Umbilical cord (tissue), 2 donors: ENCODE data around the gene RAB21. TPM values are rescaled to one million over a fixed set of nuclear protein-coding genes. Genes with fewer than 3 reads are reported as not detected.
"Not testable (repeated sequence)": the region's sequence is repeated elsewhere in the genome, so short reads cannot be mapped to it uniquely, and the experiment has no call there.

Source experiments
- DNase-seq: peaks from one replicate; pipeline ENCODE4 v3.0.0-alpha.2; 2015; ENCODE audit warnings: low spot score
- total RNA-seq: library from RNA; depleted of rRNA; stranded (reverse); fragments of >200 nt; gene quantifications from one replicate; pipeline ENCODE4 v1.2.3, GENCODE V29; 2014; ENCODE audit warnings: low replicate concordance; ENCODE audit not compliant: insufficient read depth

The RAB21 gene
- total RNA-seq, 1 donor from 2014 or later = 17.1 TPM

DNA sequence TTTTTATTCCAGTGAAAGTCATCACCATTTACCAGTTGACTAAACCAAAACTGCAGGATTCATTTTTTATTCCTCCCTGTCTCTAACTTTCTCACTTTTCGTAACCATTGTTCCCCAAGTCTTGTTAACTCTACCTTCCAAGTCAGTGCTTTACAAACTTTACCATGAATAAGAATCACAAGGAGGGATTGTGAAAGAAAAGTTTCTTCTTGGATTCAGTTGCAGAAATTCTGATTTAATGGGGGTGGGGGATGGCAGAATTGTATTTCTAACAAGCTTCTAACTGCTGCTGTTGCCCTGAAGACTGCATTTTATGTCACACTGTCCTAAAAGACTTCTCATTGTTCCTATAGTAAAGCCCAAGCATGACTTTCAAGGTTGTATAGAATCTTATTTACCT lies 5.0 kb upstream of the RAB21 start:
- no peak for DNase-seq

DNA sequence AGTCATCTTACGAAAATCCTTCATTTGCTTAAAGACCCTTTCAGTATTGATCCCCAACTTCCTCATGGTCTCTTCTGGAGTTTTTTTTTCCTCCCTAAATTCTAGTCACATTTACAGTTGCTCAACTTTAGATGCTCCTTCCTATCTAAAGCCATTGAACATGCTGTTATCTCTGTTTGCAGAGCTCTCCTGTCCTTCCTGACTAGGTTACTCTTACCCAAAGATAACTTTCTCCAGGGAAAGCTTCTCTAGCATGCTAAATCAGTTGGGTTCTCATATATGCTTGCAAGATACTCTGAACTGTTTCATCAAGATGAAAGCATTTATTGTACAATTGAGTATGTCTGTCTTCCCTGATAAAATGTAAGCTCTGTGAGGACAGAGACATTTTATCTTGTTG lies 1.8 kb upstream of the RAB21 start:
- DNase-seq = no peak

DNA sequence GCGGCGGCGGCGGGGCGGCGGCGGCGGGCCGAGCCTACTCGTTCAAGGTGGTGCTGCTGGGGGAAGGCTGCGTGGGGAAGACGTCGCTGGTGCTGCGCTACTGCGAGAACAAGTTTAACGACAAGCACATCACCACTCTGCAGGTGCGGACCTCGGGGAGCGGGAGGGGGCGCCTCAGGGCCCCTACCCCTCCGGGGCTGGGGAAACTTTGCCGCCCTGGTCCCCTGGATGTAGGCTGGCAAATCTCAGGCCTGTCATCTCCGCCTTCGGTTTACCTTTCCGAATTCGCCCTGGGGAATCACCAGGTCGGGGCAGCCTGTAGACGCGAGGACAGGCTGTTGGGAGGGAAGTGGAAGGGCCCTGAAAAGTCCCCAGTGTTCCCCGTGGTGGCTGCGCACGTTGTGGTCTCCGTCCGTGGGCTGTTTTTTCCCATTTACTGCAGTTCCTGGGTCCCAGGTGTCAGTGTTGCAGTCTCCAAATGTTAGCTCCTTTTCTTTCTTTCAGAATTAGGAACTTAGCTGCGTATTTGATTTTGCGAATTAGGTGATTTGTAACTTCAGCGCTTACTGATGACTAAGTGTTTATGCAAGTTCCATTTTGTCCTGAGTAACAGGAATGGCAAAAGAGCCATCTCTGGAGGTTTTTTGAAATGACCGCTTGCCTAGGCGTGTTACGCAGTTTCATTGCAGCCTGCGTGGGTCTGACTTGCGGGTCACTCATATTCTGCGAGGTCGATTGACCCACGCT lies 656 bp downstream of the RAB21 start:
- DNase-seq = peak; percentile 43

DNA sequence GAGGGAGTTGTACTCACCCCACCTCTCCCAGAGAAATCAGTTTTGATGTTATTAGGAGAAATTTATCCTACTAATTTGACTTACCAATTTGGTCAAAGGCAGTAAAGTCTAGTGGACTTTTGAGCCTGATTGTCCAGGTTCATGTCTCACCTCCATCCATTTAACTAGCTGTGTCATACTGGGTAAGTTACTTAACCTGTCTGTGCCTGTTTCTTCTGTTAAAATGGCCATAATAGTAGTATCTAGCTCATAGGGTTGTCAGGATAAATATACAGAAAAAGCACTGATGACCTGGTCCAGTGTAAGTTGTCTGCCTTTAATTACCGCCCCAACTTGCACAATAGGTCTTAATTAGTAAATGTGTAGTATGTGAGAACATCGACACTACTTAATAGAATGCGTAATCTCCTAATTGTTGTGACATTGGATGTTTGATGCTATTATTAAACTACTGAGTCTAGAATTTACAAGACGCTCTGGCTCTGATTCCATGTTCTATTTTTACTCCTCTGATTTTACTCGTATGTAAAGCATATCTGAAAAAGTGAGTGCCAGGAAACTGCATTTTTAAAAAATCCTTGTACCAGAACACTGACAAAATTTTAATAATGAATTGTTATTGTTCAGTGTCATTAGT lies 1.5 kb downstream of the RAB21 start:
- peak; percentile 34 for DNase-seq

DNA sequence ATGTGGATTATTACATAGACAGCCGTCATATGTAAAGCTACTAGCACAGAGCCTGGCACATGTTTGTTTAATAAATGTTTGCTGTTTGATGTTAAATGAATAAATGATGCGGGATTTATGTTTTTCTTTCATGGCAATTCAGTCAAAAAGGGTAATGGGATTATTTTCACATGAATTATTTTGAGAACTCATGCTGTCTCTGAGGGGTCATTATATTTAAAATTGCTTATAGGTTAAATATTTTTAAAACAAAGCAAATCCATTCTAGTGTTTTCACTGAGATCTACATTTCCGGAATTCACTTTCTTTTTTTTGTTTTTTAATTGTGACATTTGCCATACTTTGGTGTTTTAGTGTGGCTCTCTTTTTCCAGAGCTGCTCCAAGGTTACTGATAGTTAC lies 5.3 kb downstream of the RAB21 start:
- DNase-seq = no peak

DNA sequence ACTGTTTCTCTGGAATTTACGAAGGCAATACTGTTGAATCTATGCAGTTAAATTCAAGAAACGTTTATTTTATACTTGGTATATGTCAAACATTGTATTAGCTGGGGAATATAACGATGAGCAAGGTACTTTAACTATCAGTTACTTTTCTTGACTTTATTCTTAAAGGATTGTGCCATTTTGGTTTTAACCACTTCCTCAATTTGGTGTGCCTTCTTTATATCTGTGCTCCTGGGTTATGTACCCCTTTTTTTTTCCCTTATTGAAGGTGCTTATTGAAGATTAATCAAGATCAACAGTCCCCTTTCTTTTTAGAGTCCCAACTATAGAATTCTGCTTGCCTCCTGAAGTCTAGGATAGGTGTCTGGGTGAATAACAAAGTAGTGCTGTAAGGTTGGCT lies 5.8 kb downstream of the RAB21 start:
- DNase-seq = no peak

DNA sequence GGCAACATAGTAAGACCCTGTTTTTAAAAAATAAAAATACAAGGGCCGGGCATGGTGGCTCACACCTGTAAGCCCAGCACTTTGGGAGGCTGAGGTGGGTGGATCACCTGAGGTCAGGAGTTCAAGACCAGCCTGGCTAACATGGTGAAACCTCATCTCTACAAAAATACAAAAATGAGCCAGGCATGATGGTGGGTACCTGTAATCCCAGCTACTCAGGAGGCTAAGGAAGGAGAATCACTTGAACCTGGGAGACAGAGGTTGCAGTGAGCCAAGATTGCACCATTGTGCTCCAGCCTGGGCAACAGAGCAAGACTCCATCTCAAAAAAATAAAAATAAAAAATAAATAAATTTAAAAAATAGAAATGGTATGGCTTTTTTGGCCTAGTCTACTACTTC lies 6.7 kb downstream of the RAB21 start:
- not testable (repeated sequence) for DNase-seq

DNA sequence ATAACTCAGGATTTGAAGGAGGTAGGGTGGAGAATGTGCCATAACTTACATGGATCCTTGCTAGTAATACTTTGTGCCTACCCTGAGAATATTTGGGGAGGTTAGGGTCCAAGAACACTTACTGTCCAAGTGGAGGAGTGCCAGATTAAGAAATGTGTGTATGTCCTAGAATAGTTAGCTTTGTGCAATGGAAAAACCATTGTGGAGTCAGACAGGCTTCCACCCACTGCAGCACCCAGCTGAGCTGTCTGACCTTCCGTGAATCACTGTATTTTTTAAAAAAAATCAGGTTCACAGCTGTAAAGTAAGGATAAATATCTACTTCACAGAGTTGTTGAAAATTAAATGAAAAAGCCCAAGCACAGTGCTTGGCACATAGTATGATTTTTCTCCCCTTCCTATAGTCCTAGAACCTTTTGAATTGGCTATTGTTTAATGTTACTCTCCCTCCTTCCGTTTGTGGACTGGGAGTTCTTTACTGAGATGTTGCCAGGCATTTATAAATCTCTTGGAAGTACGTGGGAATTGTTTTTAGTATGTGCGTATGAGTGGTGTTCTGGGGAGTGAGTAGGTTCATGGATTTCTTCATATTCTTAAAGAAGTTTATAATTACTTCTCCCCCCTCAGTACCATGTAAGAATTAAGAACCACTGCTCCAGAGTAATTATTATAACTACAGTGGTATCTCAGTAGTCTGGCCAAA lies 9.2 kb downstream of the RAB21 start:
- no peak for DNase-seq

DNA sequence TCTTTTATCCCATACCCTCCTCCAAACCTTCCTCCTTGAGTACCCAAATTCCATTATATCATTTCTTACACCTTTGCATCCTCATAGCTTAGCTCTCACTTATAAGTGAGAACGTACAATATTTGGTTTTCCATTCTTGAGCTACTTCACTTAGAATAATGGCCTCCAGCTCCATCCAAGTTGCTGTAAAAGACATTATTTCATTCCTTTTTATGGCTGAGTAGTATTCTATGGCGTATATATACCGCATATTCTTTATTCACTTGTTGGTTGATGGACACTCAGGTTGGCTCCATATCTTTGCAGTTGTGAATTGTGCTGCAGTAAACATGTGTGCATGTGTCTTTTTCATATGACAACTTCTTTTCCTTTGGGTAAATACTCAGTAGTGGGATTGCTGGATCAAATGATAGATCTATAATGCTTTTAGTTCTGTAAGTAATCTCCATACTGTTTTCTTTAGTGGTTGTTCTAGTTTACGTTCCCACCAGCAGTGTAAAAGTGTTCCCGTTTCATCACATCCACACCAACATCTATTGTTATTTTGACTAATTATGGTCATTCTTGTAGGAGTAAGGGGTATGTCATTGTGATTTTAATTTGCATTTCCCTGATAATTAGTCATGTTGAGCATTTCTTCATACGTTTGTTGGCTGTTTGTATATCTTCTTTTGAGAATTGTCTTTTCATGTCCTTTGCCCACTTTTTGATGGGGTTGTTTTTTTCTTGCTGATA lies 10.1 kb downstream of the RAB21 start:
- DNase-seq = no peak

DNA sequence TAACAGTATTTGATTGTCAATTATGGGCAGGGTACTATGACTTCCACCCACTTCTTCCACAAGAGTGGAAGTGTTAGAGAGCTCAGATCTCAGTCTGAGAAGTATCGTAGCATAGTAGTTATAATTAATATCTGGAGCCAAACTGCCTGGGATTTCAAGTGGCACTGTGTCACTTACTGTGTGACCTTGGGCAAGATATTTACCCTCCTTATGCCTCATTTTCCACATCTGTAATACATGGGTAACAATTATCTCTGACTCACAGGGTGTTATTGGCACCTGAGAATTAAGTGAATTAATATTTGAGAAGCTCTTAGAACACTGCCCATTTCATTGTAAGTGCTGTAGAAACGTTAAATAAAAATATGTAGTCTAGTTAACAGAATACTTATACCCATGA lies 11.5 kb downstream of the RAB21 start:
- no peak for DNase-seq

DNA sequence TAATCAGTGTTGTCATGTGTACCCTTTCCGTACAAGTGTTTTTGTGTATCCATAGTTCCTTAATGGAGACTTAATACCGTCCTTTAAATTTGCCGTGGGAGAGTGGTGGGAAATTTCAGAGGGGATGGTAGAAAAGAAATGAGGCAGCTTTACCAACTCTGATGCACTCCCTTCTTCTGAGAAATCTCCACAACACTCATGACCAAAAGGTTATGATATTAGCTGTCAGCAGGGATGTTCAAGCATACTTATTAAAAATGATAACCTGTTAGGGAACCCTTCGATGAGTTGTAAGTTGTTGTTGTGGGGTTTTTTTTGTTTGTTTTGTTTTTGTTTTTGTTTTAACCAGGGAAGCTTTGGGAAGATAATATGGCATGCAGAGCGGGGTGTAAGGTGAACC lies 12.5 kb downstream of the RAB21 start:
- no peak for DNase-seq

DNA sequence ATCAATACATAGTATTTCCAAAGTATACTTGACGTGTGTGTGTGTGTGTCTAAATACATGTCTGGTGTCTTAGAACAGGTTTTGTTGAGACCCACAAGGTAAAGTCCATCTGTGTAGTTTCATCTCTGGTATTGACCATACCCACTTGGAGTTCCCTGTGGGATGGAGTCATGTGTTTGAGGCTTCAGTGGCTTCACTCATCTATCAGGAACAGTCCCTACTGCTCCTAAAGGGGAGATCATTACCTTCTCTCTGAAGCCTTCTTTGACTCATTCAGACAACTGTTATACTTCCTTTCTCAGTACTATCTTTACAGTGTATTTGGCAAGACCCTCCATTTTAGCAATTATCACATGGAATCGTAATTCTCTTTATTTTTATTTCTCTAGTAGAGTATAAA lies 14.2 kb downstream of the RAB21 start:
- no peak for DNase-seq

DNA sequence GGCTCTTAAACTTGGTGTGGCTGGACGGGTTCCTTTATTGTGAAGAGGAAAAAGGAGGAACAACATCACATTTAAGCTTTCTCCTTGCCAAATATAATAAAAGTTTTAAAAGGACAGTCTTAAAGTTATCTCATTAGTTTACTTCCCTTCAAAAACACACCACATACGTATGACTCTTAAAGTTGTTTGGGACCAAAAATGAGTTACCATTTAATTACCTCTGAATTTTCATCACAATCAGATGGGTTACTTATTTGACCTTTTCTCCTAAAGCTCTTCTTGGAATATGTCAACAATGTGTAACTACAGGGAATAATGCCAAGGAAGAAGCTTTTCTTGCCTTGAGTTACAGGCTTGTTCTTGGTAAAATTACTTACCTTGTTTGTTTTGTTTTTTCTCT lies 16.4 kb downstream of the RAB21 start:
- DNase-seq = no peak

DNA sequence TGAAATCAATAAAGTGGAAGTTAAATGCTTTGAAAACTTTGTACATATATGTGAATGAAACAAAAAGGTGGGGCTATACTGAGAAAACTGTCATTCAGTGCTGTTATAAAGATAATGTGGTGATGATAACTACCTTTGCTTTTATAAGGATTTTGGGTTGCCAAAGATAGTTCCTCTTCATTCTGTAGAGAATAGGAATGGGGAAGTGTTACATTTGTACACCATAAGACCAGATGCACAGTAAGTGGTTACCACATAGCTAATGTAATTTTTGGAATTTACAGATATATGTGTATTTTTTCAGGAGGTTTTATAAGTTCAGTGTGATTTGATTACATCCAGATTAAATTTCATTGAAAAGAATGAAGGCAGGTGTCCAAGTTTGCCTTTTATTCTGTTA lies 18.1 kb downstream of the RAB21 start:
- DNase-seq = no peak

DNA sequence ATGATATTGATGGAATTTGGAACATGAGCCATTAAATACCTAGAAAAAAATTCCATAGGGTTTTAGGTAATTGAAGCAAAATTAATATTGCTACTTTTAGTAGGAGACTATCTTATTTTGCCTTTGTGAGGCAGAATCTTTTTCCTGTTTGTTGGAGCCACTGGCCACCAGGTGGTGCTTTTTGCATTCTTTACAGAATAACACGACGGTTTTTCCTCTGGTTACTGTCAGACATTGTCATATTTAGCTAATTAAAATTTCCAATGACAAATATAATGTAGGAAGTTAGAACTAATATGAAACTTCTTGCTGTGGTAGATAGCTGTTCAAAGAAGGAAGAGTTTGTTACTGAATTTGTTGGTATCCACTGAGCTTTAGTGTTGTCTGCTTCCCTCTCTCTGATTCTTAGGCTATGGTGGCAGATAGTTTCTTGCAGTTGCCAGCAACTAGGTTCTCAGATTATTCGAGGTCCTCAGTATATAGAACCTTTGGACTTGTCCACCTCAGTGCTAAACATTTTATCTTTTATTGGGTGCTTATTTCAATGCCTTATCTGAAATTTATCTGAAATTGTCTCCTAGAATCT lies 25.7 kb downstream of the RAB21 start:
- peak; percentile 56 for DNase-seq

DNA sequence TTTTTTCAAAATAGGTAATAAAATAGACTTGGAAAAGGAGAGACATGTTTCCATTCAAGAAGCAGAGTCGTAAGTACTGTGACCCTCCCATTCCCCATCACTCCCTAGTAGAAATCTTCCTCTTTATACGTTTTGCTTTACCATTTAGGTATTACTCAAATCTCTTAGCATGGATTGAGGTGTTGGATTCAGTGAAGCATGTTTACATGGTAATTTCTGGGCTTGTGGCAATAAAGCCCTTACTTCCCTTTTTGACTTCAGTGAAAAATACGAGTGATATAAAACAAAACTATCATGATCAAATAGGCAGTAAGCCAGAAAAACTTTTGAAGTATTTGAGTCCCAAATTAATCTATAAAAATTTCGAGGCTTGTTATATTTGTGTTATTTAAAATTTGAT lies 27.4 kb downstream of the RAB21 start:
- no peak for DNase-seq

DNA sequence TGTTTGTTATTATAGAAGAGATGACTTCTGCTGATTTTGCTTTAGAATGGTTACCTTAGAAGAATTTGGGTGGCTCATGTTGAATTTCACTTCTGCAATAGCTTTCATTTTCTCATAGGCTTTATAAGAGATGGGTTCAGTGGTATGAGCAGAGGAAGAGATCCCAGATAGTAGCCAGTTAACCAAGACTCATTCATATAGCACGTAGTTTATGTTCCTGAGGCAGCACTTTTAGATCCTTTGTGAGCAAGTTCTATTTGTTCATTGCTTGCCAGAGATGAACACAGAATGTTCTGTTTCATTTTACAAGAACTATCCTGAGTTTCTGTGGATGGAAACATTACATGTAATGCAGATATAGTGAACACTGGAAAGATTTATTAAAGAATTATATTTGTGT lies 32.2 kb downstream of the RAB21 start:
- no peak for DNase-seq

DNA sequence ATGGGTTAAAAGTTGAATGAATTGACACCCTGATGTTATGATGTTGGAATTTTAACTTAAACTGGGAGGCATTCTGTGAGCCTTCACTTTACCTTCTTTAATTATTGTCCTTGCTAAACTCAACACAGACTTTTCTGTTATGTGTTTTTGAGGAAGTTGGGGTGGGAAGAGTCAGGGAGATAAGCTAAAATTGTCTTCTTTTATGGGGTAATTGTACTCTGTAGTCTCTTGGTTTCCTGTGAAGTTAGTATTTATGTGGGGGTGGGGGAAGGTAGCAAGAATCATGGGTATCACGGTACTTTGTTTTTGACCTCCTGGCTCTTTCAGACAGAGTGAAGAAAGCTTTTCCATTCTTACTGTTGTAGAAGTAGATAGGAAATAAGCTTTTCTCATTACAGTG lies 32.9 kb downstream of the RAB21 start:
- DNase-seq = no peak

DNA sequence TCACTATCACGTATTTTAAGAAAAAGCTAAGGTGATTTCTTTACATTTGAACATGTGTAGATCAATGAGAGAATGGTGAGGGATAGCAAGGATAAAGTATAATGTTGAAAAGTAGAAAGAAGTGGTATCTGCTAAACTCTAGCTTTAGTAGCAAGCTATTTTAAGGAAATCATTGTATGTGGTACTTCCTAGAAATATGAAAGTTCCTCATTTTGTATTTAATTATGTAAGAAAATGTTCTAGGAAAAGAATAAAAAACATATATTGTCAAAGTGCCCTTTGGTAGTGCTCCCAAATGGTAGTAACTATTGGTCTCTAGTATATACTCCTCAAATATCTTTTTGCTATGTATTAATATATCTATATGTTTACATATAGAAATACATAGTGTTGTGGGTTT lies 35.7 kb downstream of the RAB21 start:
- no peak for DNase-seq

DNA sequence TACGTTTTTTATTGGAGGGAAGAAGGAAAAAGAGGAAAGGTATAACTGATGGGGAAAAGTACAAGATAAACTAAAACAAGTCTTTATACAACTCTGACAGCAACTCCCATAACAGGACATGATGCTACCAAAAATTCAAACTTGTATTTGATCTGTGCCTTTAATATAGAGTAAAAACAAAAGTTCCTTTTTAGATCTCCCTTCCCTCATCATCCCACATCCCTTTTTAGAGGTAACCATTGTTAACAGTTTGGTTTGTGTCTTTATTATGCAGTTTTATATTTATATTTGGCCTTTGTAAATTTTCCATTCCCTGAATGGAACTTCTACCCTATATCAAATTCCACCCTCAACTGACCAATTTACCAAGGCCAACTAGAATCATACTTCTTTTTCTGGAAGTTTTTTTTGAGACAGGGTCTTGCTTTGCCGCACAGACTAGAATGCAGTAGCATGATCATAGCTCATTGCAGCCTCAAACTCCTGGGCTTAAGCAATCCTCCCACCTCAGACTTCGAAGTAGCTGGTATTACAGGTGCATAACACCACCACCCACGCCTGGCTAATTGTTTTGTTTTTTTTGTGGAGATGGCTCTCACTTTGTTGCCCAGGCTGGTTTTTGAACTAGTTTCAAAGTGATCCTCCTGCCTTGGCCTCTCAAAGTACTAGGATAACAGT lies 36.9 kb downstream of the RAB21 start:
- DNase-seq = no peak

DNA sequence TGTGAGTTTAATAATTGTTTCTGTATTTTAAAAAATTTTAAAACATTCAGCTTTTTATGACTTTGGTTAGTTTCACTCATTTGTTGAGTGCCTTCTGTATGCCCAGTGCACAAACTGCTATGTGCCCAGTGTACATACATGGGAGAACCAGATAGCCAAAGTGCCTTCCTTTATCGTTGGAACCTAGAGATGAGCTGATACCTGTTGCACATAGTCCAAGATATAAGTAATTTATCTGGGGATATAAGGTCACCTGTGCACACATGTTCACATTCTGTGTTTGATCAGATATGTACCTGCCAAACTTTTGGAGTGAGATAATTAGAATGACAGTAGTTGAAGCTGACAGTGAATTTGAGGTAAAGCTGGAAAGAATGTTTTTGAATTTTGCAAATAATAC lies 37.9 kb downstream of the RAB21 start:
- no peak for DNase-seq
